GM19043 (cell line): ENCODE results near the gene NFKB1.
"Not testable (repeated sequence)": the region's sequence is repeated elsewhere in the genome, so short reads cannot be mapped to it uniquely, and the experiment has no call there.

Experiments used
- ATAC-seq: cut with Tn5 transposase; IDR thresholded peaks from one replicate; pipeline ENCODE4 v1.9.1; 2021; ENCODE audit warnings: low read depth; ENCODE audit not compliant: unreplicated experiment

Gene NFKB1

GRCh38 chr4:102500696-102501446 is at the start of gene NFKB1:
Gene NFKB1, plus strand, starts transcription at chr4:102501359. Its CDS starts 24,160 bp downstream, at chr4:102525519.
- ATAC-seq: peak; percentile 41

- no peak for ATAC-seq
Measured at GRCh38 chr4:102452854-102453253, 48.3 kb upstream of the NFKB1 start.

GRCh38 chr4:102453827-102454226 is 47.3 kb upstream of the NFKB1 start:
- no peak for ATAC-seq

- no peak for ATAC-seq
Measured at GRCh38 chr4:102454268-102454667, 46.9 kb upstream of the NFKB1 start.

GRCh38 chr4:102454981-102455685 is 46.0 kb upstream of the NFKB1 start:
- ATAC-seq: no peak

- no peak for ATAC-seq
Measured at GRCh38 chr4:102455750-102456149, 45.4 kb upstream of the NFKB1 start.

- no peak for ATAC-seq
Measured at GRCh38 chr4:102466298-102466697, 34.9 kb upstream of the NFKB1 start.

GRCh38 chr4:102469806-102470205 is 31.4 kb upstream of the NFKB1 start:
- no peak for ATAC-seq

- ATAC-seq: no peak
Measured at GRCh38 chr4:102472441-102473013, 28.6 kb upstream of the NFKB1 start.

GRCh38 chr4:102473476-102473875 is 27.7 kb upstream of the NFKB1 start:
- no peak for ATAC-seq

GRCh38 chr4:102474736-102475504 is 26.2 kb upstream of the NFKB1 start:
- ATAC-seq: no peak

- no peak for ATAC-seq
Measured at GRCh38 chr4:102477657-102478056, 23.5 kb upstream of the NFKB1 start.

- ATAC-seq: no peak
Measured at GRCh38 chr4:102478186-102478585, 23.0 kb upstream of the NFKB1 start.

GRCh38 chr4:102479832-102480231 is 21.3 kb upstream of the NFKB1 start:
- ATAC-seq: not testable (repeated sequence)

- ATAC-seq: no peak
Measured at GRCh38 chr4:102483120-102483519, 18.0 kb upstream of the NFKB1 start.

GRCh38 chr4:102483990-102484692 is 17.0 kb upstream of the NFKB1 start:
- not testable (repeated sequence) for ATAC-seq

- ATAC-seq: no peak
Measured at GRCh38 chr4:102492531-102493241, 8.5 kb upstream of the NFKB1 start.

- no peak for ATAC-seq
Measured at GRCh38 chr4:102493257-102493656, 7.9 kb upstream of the NFKB1 start.

GRCh38 chr4:102493794-102494193 is 7.4 kb upstream of the NFKB1 start:
- no peak for ATAC-seq

- ATAC-seq: no peak
Measured at GRCh38 chr4:102494603-102495002, 6.6 kb upstream of the NFKB1 start.
